OCI-LY3 (cell line): ENCODE measurements around the gene CFAP157.
A peak's percentile ranks its signal among the peaks of the same experiment; 100 is the strongest.

Experiments
- H2AFZ ChIP-seq: fragments of 200-600, 300-600 bp; shearing (Covaris generic); 2 replicates; pipeline ENCODE4 v1.6.0; 2014; ENCODE audit warnings: antibody characterized with exemption, low read depth, low read length
- H3K27ac ChIP-seq: fragments of 200-600, 300-600 bp; sonication (generic); 2 replicates; pipeline ENCODE4 v1.5.1; 2014; ENCODE audit warnings: mild to moderate bottlenecking, low read length, moderate library complexity, mixed read lengths
- H3K27me3 ChIP-seq: fragments of 200-600, 300-600 bp; sonication (generic); 2 replicates; pipeline ENCODE4 v1.6.1; 2014; ENCODE audit warnings: low read depth, low read length, mixed read lengths
- H3K36me3 ChIP-seq: fragments of 200-600, 300-600 bp; sonication (generic); replicated peaks from 2 replicates; pipeline ENCODE3; 2014; ENCODE audit warnings: low read depth, low read length, mixed read lengths
- H3K4me1 ChIP-seq: fragments of 300-600, 200-600 bp; sonication (generic); 2 replicates; pipeline ENCODE4 v1.6.1; 2014; ENCODE audit warnings: low read length, mixed read lengths
- H3K4me2 ChIP-seq: fragments of 200-600, 300-600 bp; sonication (generic); 2 replicates; pipeline ENCODE4 v1.6.1; 2014; ENCODE audit warnings: low read length, mixed read lengths
- H3K4me3 ChIP-seq: fragments of 300-600, 200-600 bp; sonication (generic); 2 replicates; pipeline ENCODE4 v1.5.1; 2014; ENCODE audit warnings: antibody characterized with exemption, mild to moderate bottlenecking, low read length, moderate library complexity
- H3K79me2 ChIP-seq: fragments of 300-600, 200-600 bp; shearing (Covaris generic); 2 replicates; pipeline ENCODE4 v1.6.1; 2014; ENCODE audit warnings: mild to moderate bottlenecking, low read length, mixed read lengths
- H3K9ac ChIP-seq: fragments of 300-600, 200-600 bp; shearing (Covaris generic); 2 replicates; pipeline ENCODE4 v1.6.0; 2014; ENCODE audit warnings: mild to moderate bottlenecking, low read length, moderate library complexity
- H3K9me3 ChIP-seq: fragments of 200-600, 300-600 bp; shearing (Covaris generic); 2 replicates; pipeline ENCODE4 v1.6.1; 2014; ENCODE audit warnings: low read length, mixed read lengths; ENCODE audit not compliant: insufficient read depth
- H4K20me1 ChIP-seq: fragments of 200-600, 300-600 bp; sonication (generic); 2 replicates; pipeline ENCODE4 v1.6.1; 2016; ENCODE audit warnings: low read length, mixed read lengths; ENCODE audit not compliant: insufficient read depth
- EZH2phosphoT487 ChIP-seq: fragments of 200-600 bp; shearing (Covaris generic); IDR thresholded peaks from 2 replicates; pipeline ENCODE4 v1.6.1; 2018; ENCODE audit warnings: antibody characterized with exemption, mixed run types, low read depth
- TF ChIP-seq, protein P1 (sequence below): fragments of 200-600, 300-600 bp; sonication (generic); IDR thresholded peaks from 2 replicates; pipeline ENCODE4 v1.5.1; 2014; ENCODE audit warnings: antibody characterized with exemption, low read length, low read depth

Gene CFAP157

DNA sequence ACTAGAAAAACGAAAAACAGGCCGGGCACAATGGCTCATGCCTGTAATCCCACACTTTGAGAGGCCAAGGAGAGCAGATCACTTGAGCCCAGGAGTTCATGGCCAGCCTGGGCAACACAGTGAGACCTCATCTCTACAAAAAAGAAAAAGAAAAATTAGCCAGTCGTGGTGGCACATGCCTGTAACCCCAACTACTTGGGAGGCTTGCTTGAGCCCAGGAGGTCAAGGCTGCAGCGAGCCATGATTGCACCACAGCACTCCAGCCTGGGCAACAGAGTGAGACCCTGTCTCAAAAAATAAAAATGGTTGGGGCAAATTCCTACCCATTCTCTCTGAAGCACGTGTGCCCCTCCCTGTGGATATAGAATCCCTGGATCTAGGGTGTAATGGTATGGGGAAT is 8.4 kb upstream of the CFAP157 start:
- Histone ChIP-seq H3K9ac (no peak overlapping the region), H3K36me3 (no peaks in the 10 kb centered on the region), H3K9me3 (no peaks in the 10 kb centered on the region), H2AFZ (no peak overlapping the region), H3K4me1 (peaks cover 4% of the 10 kb centered on the region; the same call in 1 of the 2 replicates), H3K79me2 (no peaks in the 10 kb centered on the region), H3K4me2 (peak overlapping the region; percentile 78; the same call in 1 of the 2 replicates), H4K20me1 (no peaks in the 10 kb centered on the region), H3K4me3 (no peak overlapping the region), H3K27me3 (no peaks in the 10 kb centered on the region), H3K27ac (no peak overlapping the region)
- TF ChIP-seq, protein P1, sequence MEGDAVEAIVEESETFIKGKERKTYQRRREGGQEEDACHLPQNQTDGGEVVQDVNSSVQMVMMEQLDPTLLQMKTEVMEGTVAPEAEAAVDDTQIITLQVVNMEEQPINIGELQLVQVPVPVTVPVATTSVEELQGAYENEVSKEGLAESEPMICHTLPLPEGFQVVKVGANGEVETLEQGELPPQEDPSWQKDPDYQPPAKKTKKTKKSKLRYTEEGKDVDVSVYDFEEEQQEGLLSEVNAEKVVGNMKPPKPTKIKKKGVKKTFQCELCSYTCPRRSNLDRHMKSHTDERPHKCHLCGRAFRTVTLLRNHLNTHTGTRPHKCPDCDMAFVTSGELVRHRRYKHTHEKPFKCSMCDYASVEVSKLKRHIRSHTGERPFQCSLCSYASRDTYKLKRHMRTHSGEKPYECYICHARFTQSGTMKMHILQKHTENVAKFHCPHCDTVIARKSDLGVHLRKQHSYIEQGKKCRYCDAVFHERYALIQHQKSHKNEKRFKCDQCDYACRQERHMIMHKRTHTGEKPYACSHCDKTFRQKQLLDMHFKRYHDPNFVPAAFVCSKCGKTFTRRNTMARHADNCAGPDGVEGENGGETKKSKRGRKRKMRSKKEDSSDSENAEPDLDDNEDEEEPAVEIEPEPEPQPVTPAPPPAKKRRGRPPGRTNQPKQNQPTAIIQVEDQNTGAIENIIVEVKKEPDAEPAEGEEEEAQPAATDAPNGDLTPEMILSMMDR: no peak
- no peak for TF ChIP-seq EZH2phosphoT487

DNA sequence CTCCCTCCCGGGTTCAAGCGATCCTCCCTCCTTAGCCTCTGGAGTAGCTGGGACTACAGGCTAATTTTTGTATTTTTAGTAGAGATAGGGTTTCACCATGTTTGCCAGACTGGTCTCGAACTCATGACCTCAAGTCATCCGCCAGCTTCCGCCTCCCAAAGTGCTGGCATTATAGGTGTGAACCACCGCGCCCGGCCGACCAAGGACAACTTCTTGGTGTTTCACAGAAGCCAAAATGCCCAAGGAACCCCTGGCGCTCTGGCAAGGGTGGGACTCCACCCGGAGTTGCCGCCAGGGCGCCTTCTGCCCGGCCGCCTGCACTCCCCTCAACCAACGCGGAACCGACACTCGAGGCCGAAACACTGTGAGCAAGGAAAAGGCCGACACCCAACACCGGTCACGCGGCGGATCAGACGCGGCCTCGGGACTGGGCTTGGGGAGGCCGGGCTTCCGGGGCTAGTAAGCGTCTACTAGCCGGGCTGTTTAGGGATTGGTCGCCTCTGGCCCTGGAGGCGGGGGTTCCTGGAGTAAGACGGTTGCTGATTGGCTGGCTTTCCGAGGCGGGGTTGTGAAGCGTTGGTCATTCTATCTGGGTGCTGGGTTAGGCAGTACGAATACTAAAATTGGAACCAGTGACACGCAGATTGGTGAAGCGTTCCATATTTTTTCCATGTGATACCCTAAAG is 7.7 kb upstream of the CFAP157 start:
- Histone ChIP-seq H3K27me3 (no peaks in the 10 kb centered on the region), H3K4me1 (peaks cover 4% of the 10 kb centered on the region; the same call in 1 of the 2 replicates), H3K4me3 (peak overlapping the region; percentile 80), H4K20me1 (no peaks in the 10 kb centered on the region), H3K27ac (no peak overlapping the region), H3K36me3 (no peaks in the 10 kb centered on the region), H2AFZ (peak overlapping the region; percentile 95), H3K79me2 (no peaks in the 10 kb centered on the region), H3K9me3 (no peaks in the 10 kb centered on the region), H3K4me2 (peak overlapping the region; percentile 78), H3K9ac (peak overlapping the region; percentile 48; the same call in 1 of the 2 replicates)
- no peak for TF ChIP-seq EZH2phosphoT487
- TF ChIP-seq, protein P1: no peak

DNA sequence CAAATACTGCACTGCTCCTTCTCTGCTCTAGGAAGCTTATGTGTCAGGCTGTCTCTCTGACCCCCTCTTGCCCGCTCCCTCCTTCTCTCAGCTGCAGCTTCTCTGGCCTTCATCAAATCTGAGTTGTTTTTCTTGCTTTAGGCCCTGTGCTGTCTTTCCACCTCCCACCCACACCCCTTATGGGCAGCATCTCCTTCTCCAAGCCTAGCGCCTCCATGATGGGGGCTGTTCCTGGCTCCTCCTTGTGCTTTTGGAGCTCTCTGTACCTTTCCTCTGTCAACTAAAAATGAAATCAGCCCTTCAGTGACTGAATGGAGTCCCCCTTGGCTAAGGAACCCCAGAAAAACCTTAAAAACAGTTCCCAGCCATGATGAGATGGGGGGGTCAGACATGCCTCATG is 6.6 kb upstream of the CFAP157 start:
- Histone ChIP-seq H3K36me3 (no peaks in the 10 kb centered on the region), H3K9ac (no peak overlapping the region), H2AFZ (no peak overlapping the region), H3K4me2 (no peak overlapping the region), H3K9me3 (no peaks in the 10 kb centered on the region), H3K4me3 (no peak overlapping the region), H3K27me3 (no peaks in the 10 kb centered on the region), H3K27ac (no peak overlapping the region), H4K20me1 (no peaks in the 10 kb centered on the region), H3K79me2 (no peaks in the 10 kb centered on the region), H3K4me1 (peaks cover 4% of the 10 kb centered on the region; the same call in 1 of the 2 replicates)
- TF ChIP-seq, protein P1: no peak
- TF ChIP-seq EZH2phosphoT487: no peak

DNA sequence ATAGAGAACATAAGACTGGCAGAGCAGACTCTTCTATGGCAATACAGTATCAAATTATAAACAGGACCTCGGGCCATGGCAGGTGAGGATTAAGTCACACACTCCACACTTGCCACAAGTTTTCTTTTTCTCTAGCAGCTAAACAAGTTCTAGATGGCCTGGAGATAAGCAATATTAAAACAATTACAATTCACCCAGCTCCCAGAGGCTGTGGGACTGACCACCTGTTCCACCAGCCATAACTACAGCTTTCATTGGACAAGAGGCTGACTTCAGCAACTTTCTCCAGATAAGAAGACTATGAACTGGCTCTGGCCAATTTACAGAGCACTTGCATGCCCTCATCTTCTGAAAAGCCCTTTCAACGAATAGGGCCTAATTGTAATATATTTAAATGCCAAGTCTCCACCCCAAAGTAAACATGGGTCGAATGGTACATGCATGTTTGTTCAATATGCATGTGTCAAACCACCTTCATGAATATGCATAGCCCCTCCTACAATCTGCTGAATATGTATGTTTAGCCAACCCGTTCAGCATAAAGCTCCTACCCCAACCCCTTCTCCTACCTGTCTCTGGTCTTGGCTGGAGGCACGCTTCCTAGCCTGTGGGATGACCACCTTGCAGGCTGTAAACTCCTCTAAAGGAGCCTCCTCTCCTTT is 6.1 kb upstream of the CFAP157 start:
- H4K20me1 ChIP-seq: no peaks in the 10 kb centered on the region
- no peaks in the 10 kb centered on the region for H3K79me2 ChIP-seq
- H3K27me3 ChIP-seq: no peaks in the 10 kb centered on the region
- no peak overlapping the region for H2AFZ ChIP-seq
- no peak overlapping the region for H3K4me2 ChIP-seq
- H3K4me3 ChIP-seq: no peak overlapping the region
- no peak overlapping the region for H3K9ac ChIP-seq
- peaks cover 4% of the 10 kb centered on the region; the same call in 1 of the 2 replicates for H3K4me1 ChIP-seq
- TF ChIP-seq, protein P1: no peak
- no peak for TF ChIP-seq EZH2phosphoT487
- H3K9me3 ChIP-seq: no peaks in the 10 kb centered on the region
- H3K27ac ChIP-seq: no peak overlapping the region
- no peaks in the 10 kb centered on the region for H3K36me3 ChIP-seq
